Brain microvascular endothelial cell (primary cell): ENCODE measurements around the gene BSCL2.
"Not testable (repeated sequence)": the region's sequence is repeated elsewhere in the genome, so short reads cannot be mapped to it uniquely, and the experiment has no call there.

Experiments used
- DNase-seq: peaks from one replicate; pipeline ENCODE4 v3.0.0-alpha.2; 2020
- H3K27ac ChIP-seq: fragments of 250-450 bp; sonication (Bioruptor Pico); 2 replicates; pipeline ENCODE4 v1.5.1; 2020; ENCODE audit warnings: mild to moderate bottlenecking, moderate library complexity
- H3K27me3 ChIP-seq: fragments of 250-450 bp; sonication (Bioruptor Pico); replicated peaks from 2 replicates; pipeline ENCODE4 v1.5.1; 2020; ENCODE audit warnings: mild to moderate bottlenecking
- H3K36me3 ChIP-seq: fragments of 250-450 bp; sonication (Bioruptor Pico); replicated peaks from 2 replicates; pipeline ENCODE4 v1.5.1; 2020; ENCODE audit warnings: mild to moderate bottlenecking
- H3K4me3 ChIP-seq: 2 replicates; pipeline ENCODE4 v1.5.1; 2011; ENCODE audit warnings: low read depth, mild to moderate bottlenecking, control low read depth, low read length, moderate library complexity
- in situ Hi-C: cut with HindIII; loops from 2 replicates; pipeline ENCODE4 v1.10.0; 2017; ENCODE audit warnings: low sequenced_read_pairs, low pct_ligation_motif_present
- TF ChIP-seq, protein P1 (sequence below): IDR thresholded peaks from 2 replicates; pipeline ENCODE4 v1.5.1; 2011; ENCODE audit warnings: low read depth, mild to moderate bottlenecking, moderate library complexity, low read length, control low read depth, inconsistent platforms; ENCODE audit errors: missing control alignments

Gene BSCL2

DNA sequence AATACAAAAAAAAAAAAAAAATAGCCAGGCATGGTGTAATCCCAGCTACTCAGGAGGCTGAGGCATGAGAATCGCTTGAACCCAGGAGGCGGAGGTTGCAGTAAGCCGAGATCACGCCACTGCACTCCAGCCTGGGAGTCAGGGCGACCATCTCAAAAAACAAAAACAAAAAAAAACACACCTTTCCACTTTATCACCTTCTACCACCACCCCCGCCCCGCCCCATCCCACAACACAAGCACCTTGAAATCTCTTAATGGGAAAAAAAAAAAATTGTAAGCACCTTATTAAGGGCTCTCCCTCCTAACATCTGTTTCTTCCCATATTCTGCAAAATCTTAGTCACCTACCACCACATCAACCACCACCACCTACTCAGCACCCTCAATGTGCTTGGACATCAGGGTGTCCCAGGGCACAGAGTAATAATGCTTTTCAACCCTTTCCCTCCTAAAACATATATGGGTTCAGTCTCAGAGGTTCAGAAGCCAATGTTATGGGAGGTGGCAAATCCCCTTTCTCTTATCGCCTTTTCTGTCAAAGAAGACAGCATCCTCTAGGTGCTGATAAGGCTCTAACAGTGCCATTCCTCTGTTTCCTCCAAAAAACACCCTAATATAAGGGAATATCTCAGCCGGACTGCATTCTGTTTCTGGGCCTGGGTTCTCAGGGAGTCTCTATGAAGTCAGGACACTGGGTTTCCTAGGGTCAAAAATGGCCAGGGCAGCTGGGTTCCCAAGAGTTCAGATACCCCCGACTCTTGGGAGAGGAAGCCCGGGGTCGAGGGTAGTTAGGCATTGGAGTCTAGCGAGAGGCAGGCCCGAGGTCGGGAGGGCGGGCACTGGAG lies 54.8 kb downstream of the BSCL2 start:
- peaks cover 18% of the 10 kb centered on the region for H3K36me3 ChIP-seq
- TF ChIP-seq, protein P1, sequence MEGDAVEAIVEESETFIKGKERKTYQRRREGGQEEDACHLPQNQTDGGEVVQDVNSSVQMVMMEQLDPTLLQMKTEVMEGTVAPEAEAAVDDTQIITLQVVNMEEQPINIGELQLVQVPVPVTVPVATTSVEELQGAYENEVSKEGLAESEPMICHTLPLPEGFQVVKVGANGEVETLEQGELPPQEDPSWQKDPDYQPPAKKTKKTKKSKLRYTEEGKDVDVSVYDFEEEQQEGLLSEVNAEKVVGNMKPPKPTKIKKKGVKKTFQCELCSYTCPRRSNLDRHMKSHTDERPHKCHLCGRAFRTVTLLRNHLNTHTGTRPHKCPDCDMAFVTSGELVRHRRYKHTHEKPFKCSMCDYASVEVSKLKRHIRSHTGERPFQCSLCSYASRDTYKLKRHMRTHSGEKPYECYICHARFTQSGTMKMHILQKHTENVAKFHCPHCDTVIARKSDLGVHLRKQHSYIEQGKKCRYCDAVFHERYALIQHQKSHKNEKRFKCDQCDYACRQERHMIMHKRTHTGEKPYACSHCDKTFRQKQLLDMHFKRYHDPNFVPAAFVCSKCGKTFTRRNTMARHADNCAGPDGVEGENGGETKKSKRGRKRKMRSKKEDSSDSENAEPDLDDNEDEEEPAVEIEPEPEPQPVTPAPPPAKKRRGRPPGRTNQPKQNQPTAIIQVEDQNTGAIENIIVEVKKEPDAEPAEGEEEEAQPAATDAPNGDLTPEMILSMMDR: no peak
- peak overlapping the region; percentile 79 for H3K4me3 ChIP-seq
- in situ Hi-C loops: no loop called here
- no peak for DNase-seq
- H3K27ac ChIP-seq: peak overlapping the region; percentile 61
- H3K27me3 ChIP-seq: no peaks in the 10 kb centered on the region

DNA sequence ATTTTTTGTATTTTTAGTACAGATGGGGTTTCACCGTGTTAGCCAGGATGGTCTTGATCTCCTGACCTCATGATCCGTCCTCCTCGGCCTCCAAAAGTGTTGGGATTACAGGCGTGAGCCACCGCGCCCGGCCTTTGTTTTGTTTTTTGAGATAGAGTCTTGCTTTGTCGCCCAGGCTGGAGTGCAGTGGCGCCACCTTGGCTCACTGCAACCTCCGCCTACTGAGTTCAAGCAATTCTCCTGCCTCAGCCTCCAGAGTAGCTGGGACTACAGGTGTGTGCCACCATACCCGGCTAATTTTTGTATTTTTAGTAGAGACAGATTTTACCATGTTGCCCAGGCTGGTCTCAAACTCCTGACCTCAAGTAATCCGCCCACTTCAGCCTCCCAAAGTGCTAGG lies 56.9 kb downstream of the BSCL2 start:
- H3K27ac ChIP-seq, H3K4me3 ChIP-seq, H3K27me3 ChIP-seq, in situ Hi-C loops, DNase-seq: not testable (repeated sequence)
- peaks cover 18% of the 10 kb centered on the region for H3K36me3 ChIP-seq

DNA sequence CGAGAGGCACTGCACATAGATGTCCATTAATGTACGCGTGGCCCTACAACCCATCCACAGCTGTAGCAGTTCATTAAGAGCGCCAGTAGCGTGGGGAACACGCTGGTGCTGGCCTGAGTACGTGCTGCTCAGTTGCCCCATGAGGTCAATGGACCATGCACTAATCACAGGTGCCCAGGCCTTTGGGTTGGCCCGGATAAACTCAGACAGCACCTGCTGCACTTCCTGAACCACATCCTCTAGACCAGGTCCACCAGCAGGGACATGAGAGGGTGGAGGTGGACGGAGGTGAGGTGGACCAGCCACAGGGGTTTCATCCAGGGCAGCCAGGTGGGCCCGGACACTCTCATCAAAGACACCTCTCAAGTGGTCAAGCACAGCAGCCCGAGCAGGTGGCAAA lies 57.7 kb downstream of the BSCL2 start:
- no peak overlapping the region for H3K4me3 ChIP-seq
- TF ChIP-seq, protein P1: no peak
- H3K36me3 ChIP-seq: peaks cover 22% of the 10 kb centered on the region
- no peak overlapping the region for H3K27ac ChIP-seq
- no peaks in the 10 kb centered on the region for H3K27me3 ChIP-seq
- in situ Hi-C loops: no loop called here
- DNase-seq: no peak

DNA sequence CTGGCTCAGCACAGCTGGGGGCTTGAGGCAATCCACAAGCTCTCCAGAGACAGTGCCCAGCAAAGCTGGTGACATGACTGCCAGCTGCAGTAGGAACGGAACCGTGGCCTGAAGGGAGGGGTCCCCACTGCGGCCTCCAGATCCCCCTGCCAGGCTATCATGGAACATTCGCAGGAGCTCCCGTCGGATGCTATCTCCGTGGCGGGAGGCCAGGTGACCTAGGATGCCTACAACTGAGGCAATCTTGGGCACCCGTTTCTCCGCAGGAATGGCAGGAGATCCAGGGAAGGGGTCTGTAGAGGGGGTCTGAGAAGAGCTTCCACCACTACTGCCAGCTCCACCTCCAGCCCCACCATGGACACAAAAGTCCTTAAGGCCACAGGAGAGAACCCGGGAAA lies 58.3 kb downstream of the BSCL2 start:
- Histone ChIP-seq H3K27ac (no peak overlapping the region), H3K27me3 (no peaks in the 10 kb centered on the region), H3K36me3 (peaks cover 27% of the 10 kb centered on the region), H3K4me3 (no peak overlapping the region)
- in situ Hi-C loops: no loop called here
- no peak for DNase-seq
- TF ChIP-seq, protein P1: no peak

DNA sequence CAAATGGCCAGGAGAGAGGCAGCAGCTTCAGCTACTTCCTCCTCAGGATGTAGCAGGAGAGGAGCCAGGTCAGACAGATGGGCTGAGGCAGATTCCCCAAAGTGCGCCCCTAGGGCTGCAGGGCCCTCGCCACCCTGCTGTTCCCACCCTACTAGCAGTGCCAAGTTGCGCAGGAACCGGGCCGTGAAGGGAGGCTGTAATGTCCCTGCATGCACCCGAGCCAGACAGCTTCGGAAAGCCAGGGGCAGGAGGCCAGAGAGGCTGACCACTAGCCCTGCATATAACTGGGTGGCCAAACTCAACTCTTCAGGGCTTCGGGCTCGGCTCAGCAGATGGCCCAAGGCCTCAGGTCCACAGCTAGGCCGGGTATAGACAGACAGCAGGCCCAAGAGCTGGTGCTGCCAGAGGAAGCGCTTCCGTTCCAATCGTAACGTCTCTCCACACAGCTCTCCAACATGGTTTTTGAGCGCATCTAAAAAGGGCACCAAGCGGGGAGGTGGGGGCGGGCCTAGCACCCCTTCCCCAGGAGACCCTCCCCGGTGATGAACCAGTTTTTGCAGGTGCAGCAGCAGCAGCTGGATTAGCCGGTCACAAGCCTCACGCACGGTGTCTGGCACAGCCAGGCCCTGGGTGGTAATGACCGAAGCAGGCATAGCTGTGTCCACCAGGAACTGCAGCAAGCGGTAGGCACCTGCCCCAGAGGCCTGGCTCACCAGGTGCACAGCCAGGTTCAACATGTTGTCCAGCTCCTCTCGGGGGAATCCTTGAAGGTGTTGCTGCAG lies 58.8 kb downstream of the BSCL2 start:
- Histone ChIP-seq H3K4me3 (no peak overlapping the region), H3K36me3 (peaks cover 32% of the 10 kb centered on the region), H3K27me3 (no peaks in the 10 kb centered on the region), H3K27ac (no peak overlapping the region)
- DNase-seq: no peak
- in situ Hi-C loops: no loop called here
- TF ChIP-seq, protein P1: no peak

DNA sequence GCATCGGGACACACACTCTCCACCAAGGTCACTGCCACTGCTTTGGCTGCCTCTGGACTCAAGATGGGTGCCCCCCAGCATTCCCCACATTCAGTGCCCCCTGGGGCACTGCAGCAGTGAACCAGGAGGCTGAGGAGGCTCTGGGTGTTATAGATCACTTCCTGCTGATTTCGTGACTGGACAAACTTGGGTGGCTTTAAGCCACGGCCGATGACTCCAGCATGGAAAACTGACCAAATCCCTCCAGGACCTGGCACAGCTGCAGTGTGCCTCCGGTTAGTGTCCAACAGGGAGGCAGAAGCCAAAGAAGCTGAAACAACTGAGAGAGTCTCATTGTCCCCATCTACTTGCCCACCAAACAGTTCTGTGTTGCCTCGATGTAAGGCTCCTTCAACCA lies 59.6 kb downstream of the BSCL2 start:
- Histone ChIP-seq H3K4me3 (no peak overlapping the region), H3K27me3 (no peaks in the 10 kb centered on the region), H3K36me3 (peaks cover 38% of the 10 kb centered on the region), H3K27ac (no peak overlapping the region)
- in situ Hi-C loops: no loop called here
- no peak for DNase-seq
- TF ChIP-seq, protein P1: no peak
